IMR-90 (cell line): Measurements from ENCODE around the gene AGPS. TPM values are rescaled to one million over a fixed set of nuclear protein-coding genes. Genes with fewer than 3 reads are reported as not detected.

Experiments used
- ATAC-seq: fragments of 200-7000 bp; cut with Tn5 transposase; 2 replicates; pipeline ENCODE4 v1.9.1; 2020; ENCODE audit warnings: low read depth, mild to moderate bottlenecking, moderate library complexity
- BruUV-seq: library from RNA; stranded (reverse); fragments of 400-500 nt; replicated peaks from 2 replicates; lab custom pipeline; 2021; lab: Mats Ljungman, UMichigan
- CTCF ChIA-PET: fragments of 300-600 bp; formaldehyde crosslinking; extraction: SDS; loops from one replicate; lab custom pipeline; 2021; ENCODE audit warnings: antibody characterized with exemption; lab: Yijun Ruan, JAX
- POLR2A ChIA-PET: fragments of 300-600 bp; sonication (Branson Sonifier 250); formaldehyde crosslinking; loops from one replicate; lab custom pipeline; 2022; ENCODE audit warnings: antibody characterized with exemption; ENCODE audit not compliant: unreplicated experiment; lab: Charles Lee
- DNase-seq: peaks from one replicate; pipeline ENCODE4 v3.0.0; 2013
- H2AFZ ChIP-seq: replicated peaks from 2 replicates; pipeline ENCODE3; 2013; ENCODE audit warnings: low read length, mild to moderate bottlenecking; ENCODE audit not compliant: poor library complexity
- H2AK5ac ChIP-seq: 2 replicates; pipeline ENCODE4 v1.6.1; 2013; ENCODE audit warnings: low read depth, low read length, inconsistent platforms
- H2AK9ac ChIP-seq: replicated peaks from 2 replicates; pipeline ENCODE3; 2013; ENCODE audit warnings: mild to moderate bottlenecking, low read depth, low read length, moderate library complexity; ENCODE audit not compliant: poor library complexity
- H2BK120ac ChIP-seq: 2 replicates; pipeline ENCODE4 v1.6.1; 2013; ENCODE audit warnings: low read depth, low read length, inconsistent platforms
- H2BK15ac ChIP-seq: 3 replicates; pipeline ENCODE4 v1.6.1; 2013; ENCODE audit warnings: low read depth, low read length, inconsistent platforms
- H2BK20ac ChIP-seq: 2 replicates; pipeline ENCODE4 v1.6.1; 2013; ENCODE audit warnings: low read depth, mild to moderate bottlenecking, inconsistent platforms, low read length, moderate library complexity
- H2BK5ac ChIP-seq: 2 replicates; pipeline ENCODE4 v1.6.1; 2013; ENCODE audit warnings: mild to moderate bottlenecking, low read depth, low read length, inconsistent platforms; ENCODE audit not compliant: poor library complexity, severe bottlenecking
- H3K14ac ChIP-seq: replicated peaks from 2 replicates; pipeline ENCODE4 v1.6.1; 2013; ENCODE audit warnings: low read depth, low read length, inconsistent platforms
- H3K18ac ChIP-seq: 2 replicates; pipeline ENCODE4 v1.6.1; 2013; ENCODE audit warnings: low read depth, low read length, control low read depth
- H3K23ac ChIP-seq: 2 replicates; pipeline ENCODE4 v1.6.1; 2013; ENCODE audit warnings: low read depth, low read length, inconsistent platforms
- H3K27ac ChIP-seq: 2 replicates; pipeline ENCODE4 v1.5.1; 2013; ENCODE audit warnings: mild to moderate bottlenecking, control low read depth, low read length; ENCODE audit not compliant: insufficient read depth
- H3K27me3 ChIP-seq: 2 replicates; pipeline ENCODE4 v1.6.1; 2013; ENCODE audit warnings: low read length; ENCODE audit not compliant: control insufficient read depth, insufficient read depth
- H3K36me3 ChIP-seq: 2 replicates; pipeline ENCODE4 v1.6.1; 2013; ENCODE audit warnings: low read length, mixed read lengths; ENCODE audit not compliant: control insufficient read depth, insufficient read depth
- H3K4ac ChIP-seq: 2 replicates; pipeline ENCODE4 v1.6.1; 2013; ENCODE audit warnings: low read depth, low read length, inconsistent platforms
- H3K4me1 ChIP-seq: 2 replicates; pipeline ENCODE4 v1.6.1; 2013; ENCODE audit warnings: low read length, mixed read lengths; ENCODE audit not compliant: control insufficient read depth, insufficient read depth
- H3K4me2 ChIP-seq: 2 replicates; pipeline ENCODE4 v1.6.1; 2013; ENCODE audit warnings: low read depth, mild to moderate bottlenecking, control low read depth, low read length, moderate library complexity
- H3K4me3 ChIP-seq: 2 replicates; pipeline ENCODE4 v1.5.1; 2013; ENCODE audit warnings: low read depth, mild to moderate bottlenecking, control low read depth, low read length, moderate library complexity; ENCODE audit not compliant: insufficient read depth
- H3K56ac ChIP-seq: 2 replicates; pipeline ENCODE4 v1.6.1; 2013; ENCODE audit warnings: low read length, inconsistent platforms; ENCODE audit not compliant: insufficient read depth; ENCODE audit errors: extremely low read depth
- H3K79me1 ChIP-seq, 2 experiments: 2 replicates each; pipeline ENCODE4 v1.6.1; 2013; ENCODE audit warnings: low read length in 2 of 2, inconsistent platforms in 1 of 2, low read depth in 1 of 2
- H3K9ac ChIP-seq: 2 replicates; pipeline ENCODE4 v1.6.1; 2013; ENCODE audit warnings: low read depth, low read length, control low read depth
- H3K9me1 ChIP-seq: 2 replicates; pipeline ENCODE4 v1.6.1; 2013; ENCODE audit warnings: low read length, inconsistent platforms; ENCODE audit not compliant: insufficient read depth
- H3K9me3 ChIP-seq: 2 replicates; pipeline ENCODE4 v1.6.1; 2013; ENCODE audit warnings: low read length; ENCODE audit not compliant: control insufficient read depth, insufficient read depth
- H4K20me1 ChIP-seq: 2 replicates; pipeline ENCODE4 v1.6.1; 2013; ENCODE audit warnings: low read length, inconsistent platforms; ENCODE audit not compliant: insufficient read depth
- H4K5ac ChIP-seq: 2 replicates; pipeline ENCODE4 v1.6.1; 2013; ENCODE audit warnings: mild to moderate bottlenecking, low read depth, low read length, control low read depth
- H4K8ac ChIP-seq, 2 experiments: 2 replicates each; pipeline ENCODE4 v1.6.1; 2013; ENCODE audit warnings: low read depth in 2 of 2, low read length in 2 of 2, control low read depth in 1 of 2, inconsistent platforms in 1 of 2
- H4K91ac ChIP-seq: 2 replicates; pipeline ENCODE4 v1.6.1; 2013; ENCODE audit warnings: low read depth, low read length, inconsistent platforms; ENCODE audit not compliant: insufficient read depth
- CEBPB ChIP-seq: IDR thresholded peaks from 2 replicates; pipeline ENCODE4 v1.6.1; 2012; ENCODE audit warnings: low read depth, low read length, improper control_type of control experiment
- CHD1 ChIP-seq: IDR thresholded peaks from 2 replicates; pipeline ENCODE4 v1.6.1; 2012; ENCODE audit warnings: low read depth, low read length, improper control_type of control experiment
- FOS ChIP-seq: fragments of 150-350 bp; IDR thresholded peaks from 2 replicates; pipeline ENCODE4 v1.6.1; 2016; ENCODE audit warnings: low read depth, low read length
- MAFK ChIP-seq: IDR thresholded peaks from 2 replicates; pipeline ENCODE4 v1.6.1; 2012; ENCODE audit warnings: low read depth, low read length, improper control_type of control experiment
- MXI1 ChIP-seq: IDR thresholded peaks from 2 replicates; pipeline ENCODE4 v1.6.1; 2012; ENCODE audit warnings: low read depth, mild to moderate bottlenecking, low read length, moderate library complexity, borderline replicate concordance
- POLR2A ChIP-seq: IDR thresholded peaks from 2 replicates; pipeline ENCODE4 v1.6.1; 2012; ENCODE audit warnings: mild to moderate bottlenecking, low read depth, low read length
- RCOR1 ChIP-seq: IDR thresholded peaks from 2 replicates; pipeline ENCODE4 v1.6.1; 2012; ENCODE audit warnings: mild to moderate bottlenecking, low read length, improper control_type of control experiment; ENCODE audit not compliant: insufficient replicate concordance
- RFX5 ChIP-seq: IDR thresholded peaks from 2 replicates; pipeline ENCODE4 v1.8.0; 2012; ENCODE audit warnings: low read depth, mild to moderate bottlenecking, low read length, moderate library complexity
- SMC3 ChIP-seq: fragments of 150-350 bp; IDR thresholded peaks from 2 replicates; pipeline ENCODE4 v1.6.1; 2016; ENCODE audit warnings: low read depth, mild to moderate bottlenecking, antibody characterized with exemption, low read length, moderate library complexity
- WGBS, 2 experiments: methylation state at CpG; one replicate each; pipeline versions ENCODE4 v1.1.5 to v1.1.7; 2013; ENCODE audit warnings: missing lambda C conversion rate in 2 of 2; ENCODE audit not compliant: insufficient read length in 1 of 2; ENCODE audit errors: extremely low coverage in 2 of 2; 5-methylcytosine and 5-hydroxymethylcytosine counted together
- dilution Hi-C: fragments of 300-500 bp; cut with HindIII; formaldehyde crosslinking; loops from one replicate; pipeline ENCODE4 v1.14.3; 2018; ENCODE audit warnings: low sequenced_read_pairs; ENCODE audit not compliant: unreplicated experiment
- in situ Hi-C: fragments of 300-500 bp; cut with MboI; formaldehyde crosslinking; loops from 3 replicates; pipeline ENCODE4 v1.14.3; 2019; ENCODE audit warnings: low sequenced_read_pairs, inconsistent platforms, mixed read lengths
- intact Hi-C: fragments of 100-400 bp; cut with micrococcal nuclease; formaldehyde crosslinking; loops from 2 replicates; pipeline ENCODE4 v1.10.0; 2022
- polyA plus RNA-seq, 3 experiments: library from polyadenylated mRNA; depleted of rRNA; stranded (reverse); fragments of >200 nt; gene quantifications; 2 replicates each; pipeline ENCODE4 v1.2.3, GENCODE V29; 2012; ENCODE audit warnings: low replicate concordance in 1 of 3
- total RNA-seq: library from RNA; depleted of rRNA; stranded (reverse); fragments of >200 nt; gene quantifications from 2 replicates; pipeline ENCODE4 v1.2.3, GENCODE V29; 2012
- TF ChIP-seq, protein P1 (sequence below): fragments of 150-350 bp; IDR thresholded peaks from 2 replicates; pipeline ENCODE4 v1.6.1; 2017; ENCODE audit warnings: mild to moderate bottlenecking, antibody characterized with exemption, low read length, low read depth

The AGPS gene
- total and polyA plus RNA-seq, 2 of the 4 experiments (the other 2 are of a cell fraction): 6.6 to 18.6 TPM

DNA sequence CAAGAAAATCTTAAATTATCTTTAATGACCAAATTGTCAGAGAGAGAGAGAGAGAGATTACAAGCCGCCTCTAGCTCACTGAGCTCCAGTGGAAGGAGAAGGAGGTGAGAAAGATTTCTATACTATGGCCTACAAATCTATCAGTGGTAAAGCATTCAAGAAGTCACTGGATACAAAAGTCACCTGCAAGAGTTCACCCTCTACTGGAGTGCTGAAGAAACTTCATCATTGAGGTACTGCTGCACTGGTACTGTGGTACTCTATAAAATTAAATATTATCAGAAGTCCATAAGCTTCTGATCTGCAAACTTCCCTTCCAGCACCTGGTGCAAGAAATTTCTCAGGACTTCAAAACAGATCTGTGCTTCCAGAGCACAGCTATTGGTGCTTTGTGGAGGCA is 48.3 kb upstream of the AGPS start:
- no peaks in the 10 kb centered on the region for H3K9me3 ChIP-seq
- no peak overlapping the region for H3K27ac ChIP-seq
- TF ChIP-seq RFX5 (no peak), SMC3 (no peak), CHD1 (no peak), FOS (no peak), POLR2A (no peak), MAFK (no peak), CEBPB (no peak), RCOR1 (no peak), MXI1 (no peak)
- TF ChIP-seq, protein P1, sequence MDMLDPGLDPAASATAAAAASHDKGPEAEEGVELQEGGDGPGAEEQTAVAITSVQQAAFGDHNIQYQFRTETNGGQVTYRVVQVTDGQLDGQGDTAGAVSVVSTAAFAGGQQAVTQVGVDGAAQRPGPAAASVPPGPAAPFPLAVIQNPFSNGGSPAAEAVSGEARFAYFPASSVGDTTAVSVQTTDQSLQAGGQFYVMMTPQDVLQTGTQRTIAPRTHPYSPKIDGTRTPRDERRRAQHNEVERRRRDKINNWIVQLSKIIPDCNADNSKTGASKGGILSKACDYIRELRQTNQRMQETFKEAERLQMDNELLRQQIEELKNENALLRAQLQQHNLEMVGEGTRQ: no peak
- WGBS, 2 experiments: no CpG with 5 or more reads among the region's 1 CpG
- no peak overlapping the region for H2BK120ac ChIP-seq
- H3K18ac ChIP-seq: no peak overlapping the region
- no peak overlapping the region for H2BK15ac ChIP-seq
- no peak overlapping the region for H2AK5ac ChIP-seq
- H3K36me3 ChIP-seq: no peaks in the 10 kb centered on the region
- H4K20me1 ChIP-seq: no peaks in the 10 kb centered on the region
- intact Hi-C loops (no loop called here), dilution Hi-C loops (no loop called here), in situ Hi-C loops (no loop called here)
- no peaks in the 10 kb centered on the region for H3K4me1 ChIP-seq
- H3K4me2 ChIP-seq: no peak overlapping the region
- no peak overlapping the region for H3K56ac ChIP-seq
- no peak for DNase-seq
- peaks cover 3% of the 10 kb centered on the region; the same call in 1 of the 2 replicates for H3K9me1 ChIP-seq
- BruUV-seq: no TSS peak
- H4K91ac ChIP-seq: no peak overlapping the region
- no peak overlapping the region for H2BK5ac ChIP-seq
- no peak overlapping the region for H3K4me3 ChIP-seq
- H2AFZ ChIP-seq: no peak overlapping the region
- ChIA-PET POLR2A (no interaction called here), CTCF (interaction anchor here (0.6 to 0.7 kb wide), 2 partner anchors 419 to 1699 kb away, joined by 4 to 5 read pairs; no protein-coding TSS in a partner anchor)
- ATAC-seq: no peak
- no peak overlapping the region for H4K8ac ChIP-seq
- no peak overlapping the region for H2AK9ac ChIP-seq
- H3K4ac ChIP-seq: no peak overlapping the region
- H3K27me3 ChIP-seq: no peaks in the 10 kb centered on the region
- H3K14ac ChIP-seq: no peak overlapping the region
- H3K9ac ChIP-seq: no peak overlapping the region
- no peak overlapping the region for H4K5ac ChIP-seq
- H3K23ac ChIP-seq: no peak overlapping the region
- no peak overlapping the region for H2BK20ac ChIP-seq
- H3K79me1 ChIP-seq: peaks cover 0 to 1% of the 10 kb centered on the region in 2 experiments; a peak in 1 of 4 replicates
